Subcutaneous abdominal adipose tissue (tissue), 5 donors: ENCODE data around the gene RBSN.

Experiments used
- H3K27ac ChIP-seq: one replicate; pipeline ENCODE4 v1.7.0; 2013; ENCODE audit warnings: low read depth, mild to moderate bottlenecking, inconsistent platforms, low read length, moderate library complexity
- H3K27me3 ChIP-seq, 5 donors: one replicate each; pipeline ENCODE4 v1.7.0; 2013; ENCODE audit warnings: low read length in 5 of 5, inconsistent platforms in 1 of 5; ENCODE audit not compliant: control insufficient read depth in 5 of 5, insufficient read depth in 4 of 5
- H3K36me3 ChIP-seq, 5 donors: one replicate each; pipeline ENCODE4 v1.7.0; 2013; ENCODE audit warnings: low read length in 5 of 5; ENCODE audit not compliant: control insufficient read depth in 5 of 5, insufficient read depth in 5 of 5
- H3K4me1 ChIP-seq, 5 donors: one replicate each; pipeline ENCODE4 v1.7.0; 2013; ENCODE audit warnings: low read length in 5 of 5, mild to moderate bottlenecking in 3 of 5, moderate library complexity in 1 of 5; ENCODE audit not compliant: control insufficient read depth in 5 of 5, insufficient read depth in 5 of 5
- H3K4me3 ChIP-seq, 5 donors: one replicate each; pipeline ENCODE4 v1.7.0; 2013; ENCODE audit warnings: low read length in 5 of 5, low read depth in 1 of 5
- H3K9ac ChIP-seq, 5 donors: one replicate each; pipeline ENCODE4 v1.7.0; 2013; ENCODE audit warnings: low read length in 5 of 5, mild to moderate bottlenecking in 4 of 5, moderate library complexity in 3 of 5
- H3K9me3 ChIP-seq, 5 donors: one replicate each; pipeline ENCODE4 v1.7.0; 2013; ENCODE audit warnings: low read length in 5 of 5; ENCODE audit not compliant: control insufficient read depth in 5 of 5
- donor health status: healthy.
- donor health status: healthy.
- donor health status: healthy.
- donor health status: healthy.
- donor health status: healthy.

The RBSN gene

GRCh38 chr3:15050405-15051092, 48.4 kb downstream of the RBSN start:
- Histone ChIP-seq H3K27me3 (no peaks in the 10 kb centered on the region), H3K36me3 (peaks cover 19 to 74% (median 67%) of the 10 kb centered on the region in 5 donors), H3K4me3 (no peak overlapping the region), H3K4me1 (no peaks in the 10 kb centered on the region), H3K9ac (no peak overlapping the region), H3K9me3 (no peaks in the 10 kb centered on the region), H3K27ac (no peak overlapping the region)

GRCh38 chr3:15049584-15049983, 49.4 kb downstream of the RBSN start:
- Histone ChIP-seq H3K9ac (no peak overlapping the region), H3K27me3 (no peaks in the 10 kb centered on the region), H3K27ac (no peak overlapping the region), H3K9me3 (no peaks in the 10 kb centered on the region), H3K4me1 (no peaks in the 10 kb centered on the region), H3K36me3 (peaks cover 19 to 84% (median 76%) of the 10 kb centered on the region in 5 donors), H3K4me3 (no peak overlapping the region)

- no peaks in the 10 kb centered on the region for H3K9me3 ChIP-seq
- H3K9ac ChIP-seq, result no peak overlapping the region
- no peaks in the 10 kb centered on the region for H3K4me1 ChIP-seq
- H3K4me3 ChIP-seq, result no peak overlapping the region
- no peak overlapping the region for H3K27ac ChIP-seq
- H3K36me3 ChIP-seq, result peaks cover 26 to 99% (median 90%) of the 10 kb centered on the region in 5 donors
- H3K27me3 ChIP-seq, result no peaks in the 10 kb centered on the region
Observed at GRCh38 chr3:15045667-15046066, 53.3 kb downstream of the RBSN start.

- no peak overlapping the region for H3K4me3 ChIP-seq
- no peaks in the 10 kb centered on the region for H3K27me3 ChIP-seq
- H3K36me3 ChIP-seq, result peaks cover 26 to 94% (median 85%) of the 10 kb centered on the region in 5 donors
- peaks cover 0 to 5% (median 0%) of the 10 kb centered on the region in 5 donors for H3K4me1 ChIP-seq
- no peak overlapping the region for H3K27ac ChIP-seq
- H3K9ac ChIP-seq, result no peak overlapping the region
- no peaks in the 10 kb centered on the region for H3K9me3 ChIP-seq
Observed at GRCh38 chr3:15044326-15044725, 54.6 kb downstream of the RBSN start.

GRCh38 chr3:15043408-15044171, 55.4 kb downstream of the RBSN start:
- Histone ChIP-seq H3K27ac (no peak overlapping the region), H3K4me3 (no peak overlapping the region), H3K27me3 (no peaks in the 10 kb centered on the region), H3K4me1 (peaks cover 0 to 5% (median 0%) of the 10 kb centered on the region in 5 donors), H3K36me3 (peaks cover 21 to 93% (median 87%) of the 10 kb centered on the region in 5 donors), H3K9ac (no peak overlapping the region), H3K9me3 (no peaks in the 10 kb centered on the region)

GRCh38 chr3:15042936-15043335, 56.0 kb downstream of the RBSN start:
- Histone ChIP-seq H3K9ac (no peak overlapping the region), H3K27me3 (no peaks in the 10 kb centered on the region), H3K27ac (no peak overlapping the region), H3K4me1 (peaks cover 0 to 5% (median 0%) of the 10 kb centered on the region in 5 donors), H3K9me3 (no peaks in the 10 kb centered on the region), H3K4me3 (no peak overlapping the region), H3K36me3 (peaks cover 21 to 93% (median 90%) of the 10 kb centered on the region in 5 donors)

GRCh38 chr3:15041950-15042349, 57.0 kb downstream of the RBSN start:
- Histone ChIP-seq H3K27me3 (no peaks in the 10 kb centered on the region), H3K4me3 (no peak overlapping the region), H3K27ac (no peak overlapping the region), H3K9me3 (no peaks in the 10 kb centered on the region), H3K36me3 (peaks cover 21 to 92% (median 90%) of the 10 kb centered on the region in 5 donors), H3K4me1 (peaks cover 0 to 5% (median 0%) of the 10 kb centered on the region in 5 donors), H3K9ac (no peak overlapping the region)

- no peak overlapping the region for H3K27ac ChIP-seq
- H3K4me3 ChIP-seq, result no peak overlapping the region
- H3K9me3 ChIP-seq, result no peaks in the 10 kb centered on the region
- peaks cover 15 to 90% (median 84%) of the 10 kb centered on the region in 5 donors for H3K36me3 ChIP-seq
- peaks cover 0 to 5% (median 0%) of the 10 kb centered on the region in 5 donors for H3K4me1 ChIP-seq
- H3K9ac ChIP-seq, result no peak overlapping the region
- no peaks in the 10 kb centered on the region for H3K27me3 ChIP-seq
Observed at GRCh38 chr3:15040844-15041243, 58.1 kb downstream of the RBSN start.

- Histone ChIP-seq H3K9ac (no peak overlapping the region), H3K4me1 (peaks cover 0 to 5% (median 0%) of the 10 kb centered on the region in 5 donors), H3K9me3 (no peaks in the 10 kb centered on the region), H3K27ac (no peak overlapping the region), H3K4me3 (no peak overlapping the region), H3K36me3 (peaks cover 16 to 89% (median 81%) of the 10 kb centered on the region in 5 donors), H3K27me3 (no peaks in the 10 kb centered on the region)
Observed at GRCh38 chr3:15038306-15038705, 60.6 kb downstream of the RBSN start.

- Histone ChIP-seq H3K9ac (no peak overlapping the region), H3K4me3 (no peak overlapping the region), H3K9me3 (no peaks in the 10 kb centered on the region), H3K27me3 (no peaks in the 10 kb centered on the region), H3K36me3 (peaks cover 14 to 95% (median 79%) of the 10 kb centered on the region in 5 donors), H3K27ac (no peak overlapping the region), H3K4me1 (no peaks in the 10 kb centered on the region)
Observed at GRCh38 chr3:15033103-15033502, 65.8 kb downstream of the RBSN start.
